BJ (cell line): ENCODE measurements around the gene MBTPS1. TPM values are rescaled to one million over a fixed set of nuclear protein-coding genes. Genes with fewer than 3 reads are reported as not detected.
"Not testable (repeated sequence)": the region's sequence is repeated elsewhere in the genome, so short reads cannot be mapped to it uniquely, and the experiment has no call there.

ENCODE experiments used
- CTCF ChIA-PET: fragments of 350-600 bp; formaldehyde crosslinking; extraction: SDS; loops from one replicate; lab custom pipeline; 2021; ENCODE audit warnings: antibody characterized with exemption, inconsistent platforms; lab: Yijun Ruan, JAX
- POLR2A ChIA-PET: fragments of 300-600 bp; sonication (Branson Sonifier 250); formaldehyde crosslinking; extraction: SDS; loops from one replicate; lab custom pipeline; 2021; ENCODE audit warnings: antibody characterized with exemption; lab: Charles Lee
- DNase-seq: peaks from one replicate; pipeline ENCODE4 v3.0.0-alpha.2; 2011; ENCODE audit warnings: low read depth
- H3K27me3 ChIP-seq: 2 replicates; pipeline ENCODE4 v1.6.0; 2011; ENCODE audit warnings: low read length; ENCODE audit not compliant: control insufficient read depth, insufficient read depth
- H3K36me3 ChIP-seq: 2 replicates; pipeline ENCODE4 v1.5.1; 2011; ENCODE audit warnings: low read length; ENCODE audit not compliant: control insufficient read depth, insufficient read depth
- H3K4me3 ChIP-seq: 2 replicates; pipeline ENCODE4 v1.5.1; 2011; ENCODE audit warnings: low read depth, mild to moderate bottlenecking, control low read depth, low read length
- CTCF ChIP-seq: IDR thresholded peaks from 2 replicates; pipeline ENCODE4 v1.5.1; 2011; ENCODE audit warnings: low read depth, mild to moderate bottlenecking, control low read depth, inconsistent platforms, low read length, moderate library complexity; ENCODE audit not compliant: insufficient read depth
- polyA plus RNA-seq: library from polyadenylated mRNA; depleted of rRNA; stranded (reverse); fragments of >200 nt; gene quantifications from 2 replicates; pipeline ENCODE4 v1.2.3, GENCODE V29; 2011

MBTPS1 gene
- polyA plus RNA-seq, 1 experiment: 72.6 TPM

GRCh38 chr16:84131117-84131516 is 14.4 kb upstream of the MBTPS1 start:
- ChIA-PET POLR2A (no interaction called here), CTCF (interaction anchor here (0.6 kb wide), 1 partner anchor 295 kb away, joined by 3 read pairs; no protein-coding TSS in a partner anchor)
- no peaks in the 10 kb centered on the region; the same call in none of the 2 replicates for H3K36me3 ChIP-seq
- no peak for DNase-seq
- no peak overlapping the region for H3K4me3 ChIP-seq
- TF ChIP-seq CTCF: no peak
- no peaks in the 10 kb centered on the region for H3K27me3 ChIP-seq

- no peak overlapping the region for H3K4me3 ChIP-seq
- H3K36me3 ChIP-seq: no peaks in the 10 kb centered on the region; the same call in 1 of the 2 replicates
- no peak for TF ChIP-seq CTCF
- no peaks in the 10 kb centered on the region for H3K27me3 ChIP-seq
- no peak for DNase-seq
- POLR2A ChIA-PET: no interaction called here
- CTCF ChIA-PET: interaction anchor here (1.2 kb wide), 1 partner anchor 62 kb away, joined by 3 read pairs; the partner anchor contains the start of gene TAF1C
Measured at GRCh38 chr16:84124257-84125073, 7.7 kb upstream of the MBTPS1 start.

DNA sequence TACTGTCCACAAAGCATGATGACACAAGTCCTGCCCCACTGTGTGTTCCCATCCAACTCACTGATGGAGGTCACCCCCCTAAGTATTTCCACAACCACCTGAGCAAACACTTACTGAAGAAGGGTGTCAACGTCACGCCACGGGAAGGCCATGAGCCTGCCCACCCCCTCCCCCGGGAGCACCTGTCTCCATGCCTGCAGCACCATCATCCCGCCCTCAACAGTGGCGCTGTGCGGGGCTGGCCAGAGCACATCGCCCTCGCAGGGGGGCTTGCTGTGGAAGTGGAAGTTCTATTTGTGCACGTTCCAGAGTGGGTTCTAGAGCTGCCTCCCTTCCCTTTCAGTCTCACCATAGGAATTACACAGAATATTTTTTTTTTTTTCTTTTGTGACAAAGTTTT is 4.3 kb upstream of the MBTPS1 start:
- TF ChIP-seq CTCF: no peak
- no peak for DNase-seq
- H3K4me3 ChIP-seq: no peak overlapping the region
- ChIA-PET CTCF (no interaction called here), POLR2A (no interaction called here)
- H3K36me3 ChIP-seq: no peaks in the 10 kb centered on the region
- no peaks in the 10 kb centered on the region for H3K27me3 ChIP-seq

DNA sequence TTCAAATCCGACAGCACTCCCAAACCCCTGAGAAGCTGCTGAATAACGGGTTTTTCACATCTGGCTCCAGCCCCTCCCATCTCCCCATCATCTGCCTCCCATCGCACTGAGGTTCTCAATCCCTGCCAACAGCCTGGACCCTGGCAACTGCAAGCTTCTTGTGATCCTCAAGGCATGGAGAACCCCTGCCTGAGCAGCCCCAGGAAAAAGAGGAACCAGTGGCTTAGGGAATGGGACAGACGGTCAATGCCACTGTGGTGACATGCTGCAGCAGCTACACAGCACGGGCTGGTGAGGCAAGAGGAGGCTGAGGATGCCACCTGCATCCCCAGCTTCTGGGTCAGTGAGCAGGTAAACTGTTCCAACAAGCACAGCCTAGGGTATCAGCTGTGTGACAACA is 3.3 kb upstream of the MBTPS1 start:
- no peak for TF ChIP-seq CTCF
- CTCF ChIA-PET: no interaction called here
- no peaks in the 10 kb centered on the region for H3K27me3 ChIP-seq
- no peak for DNase-seq
- no peaks in the 10 kb centered on the region for H3K36me3 ChIP-seq
- POLR2A ChIA-PET: no interaction called here
- H3K4me3 ChIP-seq: no peak overlapping the region

DNA sequence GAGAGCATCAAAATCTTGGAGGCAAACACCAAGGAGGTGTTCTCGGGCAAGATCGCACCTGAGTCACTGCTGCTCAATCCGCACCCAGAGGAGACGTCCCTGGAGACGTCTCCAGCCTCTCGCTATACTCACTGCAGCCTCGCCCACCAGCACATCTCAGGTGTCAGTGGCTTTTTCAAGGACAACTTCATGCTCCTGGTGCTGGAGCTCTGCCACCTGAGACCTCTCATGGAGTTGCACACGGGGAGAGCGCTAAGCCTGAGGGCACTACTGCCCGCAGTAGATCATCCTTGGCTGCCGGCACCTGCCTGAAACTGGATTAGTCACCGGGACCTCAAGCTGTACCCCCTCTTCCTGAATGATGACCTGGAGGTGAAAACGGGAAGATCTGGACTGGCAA is 2.6 kb upstream of the MBTPS1 start:
- ChIA-PET POLR2A (no interaction called here), CTCF (no interaction called here)
- Histone ChIP-seq H3K36me3 (no peaks in the 10 kb centered on the region), H3K4me3 (no peak overlapping the region), H3K27me3 (no peaks in the 10 kb centered on the region)
- TF ChIP-seq CTCF: no peak
- DNase-seq: no peak

GRCh38 chr16:84118315-84118714 is 1.6 kb upstream of the MBTPS1 start:
- H3K4me3 ChIP-seq, POLR2A ChIA-PET, H3K27me3 ChIP-seq, H3K36me3 ChIP-seq, DNase-seq, CTCF ChIA-PET: not testable (repeated sequence)
